Measurements from ENCODE around the gene ARHGAP25. TPM values are rescaled to one million over a fixed set of nuclear protein-coding genes. Genes with fewer than 3 reads are reported as not detected.

The ARHGAP25 gene
- total and polyA plus RNA-seq, 2 of the 4 experiments (the other 2 are of a cell fraction): 0.29 to 0.36 TPM

GRCh38 chr2:68737711-68738110 is 3.1 kb downstream of the ARHGAP25 start:
- no peak for TF ChIP-seq MAFK (IDR thresholded peaks at IDR 0.05; ENCODE audit: low read depth, low read length)
- no peak for TF ChIP-seq BHLHE40 (IDR thresholded peaks at IDR 0.05; ENCODE audit: low read depth, low read length)
- TF ChIP-seq CEBPB (IDR thresholded peaks at IDR 0.05; ENCODE audit: low read depth, low read length): no peak
- TF ChIP-seq USF2 (IDR thresholded peaks at IDR 0.05; ENCODE audit: low read depth, low read length): no peak
- no peak for TF ChIP-seq NFE2L2 (IDR thresholded peaks at IDR 0.05; ENCODE audit: low read depth, low read length)
- H3K4me2 ChIP-seq (ENCODE audit: low read depth, low read length): peak overlapping the region; percentile 65
- intact Hi-C loops (cut with micrococcal nuclease): no loop called here

More at GRCh38 chr2:68737711-68738110, 3.1 kb downstream of the ARHGAP25 start:
- H3K4me1 ChIP-seq (ENCODE audit: control insufficient read depth, insufficient read depth, low read length): peaks cover 9% of the 10 kb centered on the region
- no peaks in the 10 kb centered on the region for H4K20me1 ChIP-seq (ENCODE audit: insufficient read depth, low read length)
- peak overlapping the region; percentile 12; the same call in 1 of the 3 replicates for H2BK15ac ChIP-seq (ENCODE audit: low read depth, low read length)
- H3K27ac ChIP-seq (ENCODE audit: insufficient read depth, low read length): no peak overlapping the region
- H3K4ac ChIP-seq (ENCODE audit: low read depth, low read length): peak overlapping the region; percentile 1; the same call in 1 of the 2 replicates
- H4K91ac ChIP-seq (ENCODE audit: insufficient read depth, low read depth, low read length): no peak overlapping the region
- H3K27me3 ChIP-seq (ENCODE audit: control insufficient read depth, insufficient read depth, low read length): no peaks in the 10 kb centered on the region
- no CpG with 5 or more reads among the region's 1 CpG for WGBS, 2 experiments (ENCODE audit: extremely low coverage in 2 of 2, insufficient read length in 1 of 2)
- no peak for DNase-seq
- H2BK120ac ChIP-seq (ENCODE audit: low read depth, low read length): peak overlapping the region; percentile 7; the same call in 1 of the 2 replicates
- peak overlapping the region; percentile 46; the same call in 1 of the 2 replicates for H2BK20ac ChIP-seq (ENCODE audit: low read depth, low read length)
- H2AFZ ChIP-seq (replicated peaks; ENCODE audit: low read length, poor library complexity): peak overlapping the region; percentile 56
- no peaks in the 10 kb centered on the region for H3K36me3 ChIP-seq (ENCODE audit: control insufficient read depth, insufficient read depth, low read length)
- peak overlapping the region; percentile 30 for H3K14ac ChIP-seq (replicated peaks; ENCODE audit: low read depth, low read length)
- H3K9me1 ChIP-seq (ENCODE audit: insufficient read depth, low read length): peaks cover 5% of the 10 kb centered on the region; the same call in 1 of the 2 replicates
- H3K79me1 ChIP-seq (ENCODE audit: low read depth in 1 of 2, low read length in 2 of 2): no peaks in the 10 kb centered on the region
- no peak overlapping the region for H3K9ac ChIP-seq (ENCODE audit: low read depth, low read length)
- dilution Hi-C loops (cut with HindIII; ENCODE audit: low sequenced_read_pairs, unreplicated experiment): no loop called here
- H3K23ac ChIP-seq (ENCODE audit: low read depth, low read length): no peak overlapping the region; the same call in 1 of the 2 replicates
- ChIA-PET CTCF (no interaction called here), POLR2A (ENCODE audit: unreplicated experiment) (no interaction called here)
- no peaks in the 10 kb centered on the region for H3K9me3 ChIP-seq (ENCODE audit: control insufficient read depth, insufficient read depth, low read length)
- H2BK5ac ChIP-seq (ENCODE audit: low read depth, low read length, poor library complexity, severe bottlenecking): no peak overlapping the region
- no peak overlapping the region for H3K56ac ChIP-seq (ENCODE audit: extremely low read depth, insufficient read depth, low read length)
- peak overlapping the region; percentile 8 to 64; a peak in 2 of 4 replicates for H4K8ac ChIP-seq (ENCODE audit: low read depth in 2 of 2, low read length in 2 of 2)
- BruUV-seq (replicated peaks): no TSS peak
- in situ Hi-C loops (cut with MboI; ENCODE audit: low sequenced_read_pairs): no loop called here
- H3K4me3 ChIP-seq (ENCODE audit: insufficient read depth, low read depth, low read length): no peak overlapping the region
- H4K5ac ChIP-seq (ENCODE audit: low read depth, low read length): peak overlapping the region; percentile 90
- H3K18ac ChIP-seq (ENCODE audit: low read depth, low read length): peak overlapping the region; percentile 60; the same call in 1 of the 2 replicates
- H2AK5ac ChIP-seq (ENCODE audit: low read depth, low read length): no peak overlapping the region
- no peak overlapping the region for H2AK9ac ChIP-seq (replicated peaks; ENCODE audit: low read depth, low read length, poor library complexity)
- ATAC-seq (ENCODE audit: low read depth): no peak
